Measurements from ENCODE around the gene TMEM170A.

DNA sequence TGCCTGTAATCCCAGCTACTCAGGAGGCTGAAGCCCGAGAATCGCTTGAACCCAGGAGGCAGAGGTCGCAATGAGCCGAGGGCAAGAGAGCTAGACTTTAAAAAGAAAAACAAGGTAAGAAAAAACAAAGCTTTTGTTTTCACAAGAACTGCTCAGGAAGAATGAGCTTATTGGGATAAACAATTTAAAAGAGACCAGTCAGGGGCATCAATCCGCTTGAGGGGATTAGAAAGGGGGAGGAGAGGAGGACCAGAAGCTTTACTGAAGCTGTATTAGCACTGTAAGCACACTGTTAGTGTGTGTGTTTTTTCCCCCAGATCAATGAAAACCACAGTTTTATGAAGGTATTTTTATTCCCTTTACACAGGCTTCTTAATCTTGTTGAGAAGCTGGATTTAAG, 8.8 kb downstream of the TMEM170A start:
- TF ChIP-seq RAD21 (IDR thresholded peaks at IDR 0.05; ENCODE audit: low read depth) (no peak), EGR1 (IDR thresholded peaks at IDR 0.05) (no peak), EP300 (IDR thresholded peaks at IDR 0.05; ENCODE audit: borderline replicate concordance) (no peak), FOXM1 (IDR thresholded peaks at IDR 0.05; ENCODE audit: borderline replicate concordance, low read depth) (no peak), YY1 (IDR thresholded peaks at IDR 0.05; ENCODE audit: low read depth) (no peak), TAF1 (IDR thresholded peaks at IDR 0.05; ENCODE audit: low read depth) (no peak), TCF12 (IDR thresholded peaks at IDR 0.05; ENCODE audit: low read depth) (no peak)
- TF ChIP-seq, protein P1, sequence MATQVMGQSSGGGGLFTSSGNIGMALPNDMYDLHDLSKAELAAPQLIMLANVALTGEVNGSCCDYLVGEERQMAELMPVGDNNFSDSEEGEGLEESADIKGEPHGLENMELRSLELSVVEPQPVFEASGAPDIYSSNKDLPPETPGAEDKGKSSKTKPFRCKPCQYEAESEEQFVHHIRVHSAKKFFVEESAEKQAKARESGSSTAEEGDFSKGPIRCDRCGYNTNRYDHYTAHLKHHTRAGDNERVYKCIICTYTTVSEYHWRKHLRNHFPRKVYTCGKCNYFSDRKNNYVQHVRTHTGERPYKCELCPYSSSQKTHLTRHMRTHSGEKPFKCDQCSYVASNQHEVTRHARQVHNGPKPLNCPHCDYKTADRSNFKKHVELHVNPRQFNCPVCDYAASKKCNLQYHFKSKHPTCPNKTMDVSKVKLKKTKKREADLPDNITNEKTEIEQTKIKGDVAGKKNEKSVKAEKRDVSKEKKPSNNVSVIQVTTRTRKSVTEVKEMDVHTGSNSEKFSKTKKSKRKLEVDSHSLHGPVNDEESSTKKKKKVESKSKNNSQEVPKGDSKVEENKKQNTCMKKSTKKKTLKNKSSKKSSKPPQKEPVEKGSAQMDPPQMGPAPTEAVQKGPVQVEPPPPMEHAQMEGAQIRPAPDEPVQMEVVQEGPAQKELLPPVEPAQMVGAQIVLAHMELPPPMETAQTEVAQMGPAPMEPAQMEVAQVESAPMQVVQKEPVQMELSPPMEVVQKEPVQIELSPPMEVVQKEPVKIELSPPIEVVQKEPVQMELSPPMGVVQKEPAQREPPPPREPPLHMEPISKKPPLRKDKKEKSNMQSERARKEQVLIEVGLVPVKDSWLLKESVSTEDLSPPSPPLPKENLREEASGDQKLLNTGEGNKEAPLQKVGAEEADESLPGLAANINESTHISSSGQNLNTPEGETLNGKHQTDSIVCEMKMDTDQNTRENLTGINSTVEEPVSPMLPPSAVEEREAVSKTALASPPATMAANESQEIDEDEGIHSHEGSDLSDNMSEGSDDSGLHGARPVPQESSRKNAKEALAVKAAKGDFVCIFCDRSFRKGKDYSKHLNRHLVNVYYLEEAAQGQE (IDR thresholded peaks at IDR 0.05; ENCODE audit: low read depth), result no peak
- TF ChIP-seq, protein P2, sequence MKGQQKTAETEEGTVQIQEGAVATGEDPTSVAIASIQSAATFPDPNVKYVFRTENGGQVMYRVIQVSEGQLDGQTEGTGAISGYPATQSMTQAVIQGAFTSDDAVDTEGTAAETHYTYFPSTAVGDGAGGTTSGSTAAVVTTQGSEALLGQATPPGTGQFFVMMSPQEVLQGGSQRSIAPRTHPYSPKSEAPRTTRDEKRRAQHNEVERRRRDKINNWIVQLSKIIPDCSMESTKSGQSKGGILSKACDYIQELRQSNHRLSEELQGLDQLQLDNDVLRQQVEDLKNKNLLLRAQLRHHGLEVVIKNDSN (IDR thresholded peaks at IDR 0.05), result no peak
- TF ChIP-seq, protein P3, sequence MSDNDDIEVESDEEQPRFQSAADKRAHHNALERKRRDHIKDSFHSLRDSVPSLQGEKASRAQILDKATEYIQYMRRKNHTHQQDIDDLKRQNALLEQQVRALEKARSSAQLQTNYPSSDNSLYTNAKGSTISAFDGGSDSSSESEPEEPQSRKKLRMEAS (IDR thresholded peaks at IDR 0.05), result no peak
